ENCODE measurements around the gene TSHZ2.

DNA sequence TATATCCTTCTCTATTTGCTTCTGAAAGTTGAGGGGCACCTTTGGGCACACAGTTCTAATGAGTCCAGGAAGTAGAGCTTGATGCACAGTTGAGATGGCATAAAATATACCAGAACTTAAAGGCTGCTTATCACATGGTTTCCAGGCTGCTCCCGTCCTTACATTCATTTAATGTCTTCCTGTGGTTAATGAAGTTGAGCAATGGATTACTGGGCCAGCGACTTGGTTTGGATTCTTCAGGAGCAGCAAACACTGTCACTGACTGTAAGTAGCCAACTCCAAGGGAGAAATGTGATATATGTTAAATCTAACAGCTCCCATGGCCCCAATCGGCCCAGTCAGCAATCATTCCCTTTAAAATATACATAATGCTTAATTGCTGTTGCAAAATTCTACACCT lies 9.0 kb upstream of the TSHZ2 start:
- TF ChIP-seq POLR2AphosphoS5 (IDR thresholded peaks at IDR 0.05; ENCODE audit: low read depth, low read length) (no peak), POLR2A (IDR thresholded peaks at IDR 0.05; ENCODE audit: low read depth, low read length) (no peak)

Data from GM12892 (cell line).